Left ventricle myocardium inferior (tissue), 1 donor: ENCODE results near the gene DDX59. TPM values are rescaled to one million over a fixed set of nuclear protein-coding genes. Genes with fewer than 3 reads are reported as not detected.

Source experiments
- DNase-seq: peaks from one replicate; pipeline ENCODE4 v3.0.0-alpha.2; 2020
- H3K27ac ChIP-seq: fragments of 200-600 bp; replicated peaks from 2 replicates; pipeline ENCODE4 v1.8.0; 2021
- H3K27me3 ChIP-seq: fragments of 200-600 bp; 2 replicates; pipeline ENCODE4 v1.8.0; 2021; ENCODE audit warnings: low read depth
- H3K36me3 ChIP-seq: fragments of 200-600 bp; 2 replicates; pipeline ENCODE4 v1.8.0; 2021
- H3K4me1 ChIP-seq: fragments of 200-600 bp; 2 replicates; pipeline ENCODE4 v1.8.0; 2021
- H3K4me3 ChIP-seq: fragments of 200-600 bp; 2 replicates; pipeline ENCODE4 v1.8.0; 2021; ENCODE audit warnings: mild to moderate bottlenecking, moderate library complexity
- H3K9me3 ChIP-seq: fragments of 200-600 bp; replicated peaks from 2 replicates; pipeline ENCODE4 v1.8.0; 2021
- intact Hi-C: fragments of 100-400 bp; cut with micrococcal nuclease; formaldehyde crosslinking; loops from one replicate; pipeline ENCODE4 v1.11.0; 2022
- total RNA-seq: library from RNA; stranded (reverse); fragmentation: NEBNext Ultra II Directional; extraction: Animal tissue kit (Norgen Biotek cat#: 25700); gene quantifications from one replicate; pipeline ENCODE4 v1.2.1, GENCODE V29; 2021
- TF ChIP-seq, protein P1 (sequence below): fragments of 200-600 bp; IDR thresholded peaks from 2 replicates; pipeline ENCODE4 v1.8.0; 2021; ENCODE audit warnings: antibody characterized with exemption, mild to moderate bottlenecking, borderline replicate concordance
- donor health status: DM: no; HTN: yes; CAD: no; lungs with severe emphysema.

DDX59 gene
- total RNA-seq, 1 donor from 2014 or later, result 11.9 TPM

GRCh38 chr1:200628223-200628881 lies 41.4 kb downstream of the DDX59 start:
- Histone ChIP-seq H3K9me3 (no peaks in the 10 kb centered on the region), H3K27me3 (no peaks in the 10 kb centered on the region), H3K36me3 (no peaks in the 10 kb centered on the region), H3K4me3 (no peak overlapping the region), H3K4me1 (peaks cover 8% of the 10 kb centered on the region), H3K27ac (no peak overlapping the region)
- intact Hi-C loops, result loop anchor here (10.0 kb wide), 1 partner anchor 206 kb away; no protein-coding TSS in a partner anchor
- TF ChIP-seq, protein P1, sequence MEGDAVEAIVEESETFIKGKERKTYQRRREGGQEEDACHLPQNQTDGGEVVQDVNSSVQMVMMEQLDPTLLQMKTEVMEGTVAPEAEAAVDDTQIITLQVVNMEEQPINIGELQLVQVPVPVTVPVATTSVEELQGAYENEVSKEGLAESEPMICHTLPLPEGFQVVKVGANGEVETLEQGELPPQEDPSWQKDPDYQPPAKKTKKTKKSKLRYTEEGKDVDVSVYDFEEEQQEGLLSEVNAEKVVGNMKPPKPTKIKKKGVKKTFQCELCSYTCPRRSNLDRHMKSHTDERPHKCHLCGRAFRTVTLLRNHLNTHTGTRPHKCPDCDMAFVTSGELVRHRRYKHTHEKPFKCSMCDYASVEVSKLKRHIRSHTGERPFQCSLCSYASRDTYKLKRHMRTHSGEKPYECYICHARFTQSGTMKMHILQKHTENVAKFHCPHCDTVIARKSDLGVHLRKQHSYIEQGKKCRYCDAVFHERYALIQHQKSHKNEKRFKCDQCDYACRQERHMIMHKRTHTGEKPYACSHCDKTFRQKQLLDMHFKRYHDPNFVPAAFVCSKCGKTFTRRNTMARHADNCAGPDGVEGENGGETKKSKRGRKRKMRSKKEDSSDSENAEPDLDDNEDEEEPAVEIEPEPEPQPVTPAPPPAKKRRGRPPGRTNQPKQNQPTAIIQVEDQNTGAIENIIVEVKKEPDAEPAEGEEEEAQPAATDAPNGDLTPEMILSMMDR, result no peak
- no peak for DNase-seq

DNA sequence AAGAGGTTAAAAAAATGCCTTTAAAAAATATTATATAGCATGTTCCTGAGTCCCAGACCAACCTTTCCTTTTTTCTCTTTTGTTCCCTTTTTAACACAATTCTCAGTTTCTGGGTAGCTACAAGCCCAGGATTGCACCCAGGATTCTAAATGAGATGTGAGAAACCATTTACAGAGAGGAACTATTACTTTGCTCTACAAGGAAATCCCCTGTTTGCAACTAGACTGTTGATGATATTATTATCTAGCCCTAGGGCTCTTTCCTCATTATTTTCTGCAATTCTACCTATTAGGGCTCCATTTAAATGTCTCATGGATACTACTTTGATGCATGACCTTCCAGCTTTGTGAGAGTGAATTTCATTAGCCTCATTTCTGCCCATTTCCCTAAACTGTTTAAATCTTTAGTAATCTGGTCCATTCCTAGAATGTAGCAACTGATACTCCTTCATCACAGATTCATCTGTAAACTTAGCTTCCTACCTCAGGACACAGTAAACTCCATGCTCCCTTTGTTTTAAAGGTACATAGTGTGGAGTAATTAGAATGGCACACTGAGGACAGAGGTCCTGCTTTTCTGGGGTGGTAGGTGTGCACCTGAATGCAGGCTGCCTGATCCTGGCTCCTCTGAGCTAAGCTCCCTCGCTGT lies 42.0 kb downstream of the DDX59 start:
- Histone ChIP-seq H3K36me3 (no peaks in the 10 kb centered on the region), H3K4me1 (peaks cover 8% of the 10 kb centered on the region), H3K4me3 (no peak overlapping the region), H3K27me3 (no peaks in the 10 kb centered on the region), H3K9me3 (no peaks in the 10 kb centered on the region), H3K27ac (no peak overlapping the region)
- TF ChIP-seq, protein P1, result no peak
- intact Hi-C loops, result loop anchor here (10.0 kb wide), 1 partner anchor 207 kb away; no protein-coding TSS in a partner anchor
- DNase-seq, result no peak

DNA sequence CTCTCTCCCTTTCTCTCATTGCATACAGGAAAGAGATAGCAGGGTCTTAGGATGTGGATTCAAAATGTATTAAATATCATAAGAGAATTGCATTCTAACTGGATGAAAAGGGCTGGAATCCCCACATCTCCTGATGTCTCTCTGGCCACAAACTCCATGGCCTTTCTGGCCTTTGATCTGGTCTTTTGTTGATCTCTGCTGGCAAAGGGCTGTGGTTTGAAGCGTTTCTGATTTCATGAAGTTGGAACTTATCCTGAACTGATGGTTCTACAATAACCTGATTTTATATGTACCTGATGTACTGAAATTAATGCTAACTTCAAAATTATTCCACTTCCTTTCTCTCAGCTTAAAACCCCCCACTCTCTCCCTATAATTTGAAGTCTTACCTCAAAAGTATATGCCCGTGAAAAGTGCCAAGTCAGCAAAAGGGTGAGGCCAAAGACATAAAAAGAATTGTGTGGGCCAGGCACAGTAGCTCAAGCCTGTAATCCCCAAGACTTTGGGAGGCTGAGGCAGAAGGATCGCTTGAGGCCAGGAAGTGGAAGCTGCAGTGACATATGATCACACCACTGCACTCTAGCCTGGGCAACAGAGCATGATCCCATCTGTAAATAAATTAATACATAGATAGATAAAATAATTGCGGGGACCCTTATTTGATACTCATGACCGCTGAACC lies 42.7 kb downstream of the DDX59 start:
- TF ChIP-seq, protein P1, result no peak
- intact Hi-C loops, result loop anchor here (10.0 kb wide), 1 partner anchor 208 kb away; no protein-coding TSS in a partner anchor

GRCh38 chr1:200625381-200625824 lies 44.3 kb downstream of the DDX59 start:
- no peak overlapping the region for H3K4me3 ChIP-seq
- H3K36me3 ChIP-seq, result no peaks in the 10 kb centered on the region
- no peaks in the 10 kb centered on the region for H3K9me3 ChIP-seq
- no peak overlapping the region for H3K27ac ChIP-seq
- DNase-seq, result no peak
- intact Hi-C loops, result loop anchor here (10.0 kb wide), 1 partner anchor 209 kb away; no protein-coding TSS in a partner anchor
- TF ChIP-seq, protein P1, result no peak
- H3K4me1 ChIP-seq, result peaks cover 15% of the 10 kb centered on the region
- H3K27me3 ChIP-seq, result no peaks in the 10 kb centered on the region

More for the DNA sequence above, 42.7 kb downstream of the DDX59 start:
- Histone ChIP-seq H3K27me3 (no peaks in the 10 kb centered on the region), H3K9me3 (no peaks in the 10 kb centered on the region), H3K27ac (no peak overlapping the region), H3K4me3 (no peak overlapping the region), H3K36me3 (no peaks in the 10 kb centered on the region), H3K4me1 (peaks cover 8% of the 10 kb centered on the region)
- no peak for DNase-seq

DNA sequence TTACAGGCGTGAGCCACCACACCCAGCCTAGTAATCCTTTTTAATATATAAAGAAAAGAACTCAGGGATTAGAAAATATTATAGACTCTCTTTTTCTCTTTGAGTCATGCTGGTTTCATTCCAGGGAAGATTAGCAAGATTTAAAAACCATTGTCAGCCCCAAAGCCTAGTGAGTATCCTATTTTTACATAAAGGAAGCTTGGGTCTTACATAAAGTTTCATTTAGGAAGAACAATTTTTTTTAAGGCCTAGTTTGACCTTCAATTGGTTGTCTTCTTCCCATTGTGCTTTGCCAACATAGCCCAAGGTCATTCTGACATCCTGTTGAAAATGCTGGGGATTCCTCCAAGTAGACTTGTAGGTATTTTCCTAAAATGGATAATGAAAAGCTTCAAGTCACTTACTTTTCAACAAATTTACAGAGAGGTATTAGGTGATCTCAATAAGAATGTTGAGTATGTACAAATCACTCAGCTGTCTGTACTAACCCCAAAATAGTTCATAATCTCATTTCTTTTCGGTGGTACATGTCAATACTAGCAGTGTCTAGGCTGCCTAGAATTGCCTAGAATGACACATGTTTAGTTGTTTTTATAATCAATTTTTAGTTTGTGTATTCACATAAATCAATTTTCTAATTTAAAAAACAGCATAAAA lies 44.9 kb downstream of the DDX59 start:
- Histone ChIP-seq H3K27ac (no peak overlapping the region), H3K4me3 (no peak overlapping the region), H3K4me1 (peaks cover 21% of the 10 kb centered on the region), H3K36me3 (no peaks in the 10 kb centered on the region), H3K27me3 (no peaks in the 10 kb centered on the region), H3K9me3 (no peaks in the 10 kb centered on the region)
- TF ChIP-seq, protein P1, result no peak
- intact Hi-C loops, result loop anchor here (5.0 to 10.0 kb wide), 2 partner anchors 177 to 210 kb away; no protein-coding TSS in a partner anchor
- no peak for DNase-seq
